H7 (cell line): ENCODE measurements around the gene BTBD9. TPM values are rescaled to one million over a fixed set of nuclear protein-coding genes. Genes with fewer than 3 reads are reported as not detected.

Experiments used
- DNase-seq: peaks from one replicate; pipeline ENCODE4 v3.0.0; 2012
- H3K27me3 ChIP-seq: 2 replicates; pipeline ENCODE4 v1.6.0; 2011; ENCODE audit warnings: mild to moderate bottlenecking, low read length; ENCODE audit not compliant: control insufficient read depth, insufficient read depth
- H3K36me3 ChIP-seq: replicated peaks from 2 replicates; pipeline ENCODE4 v1.5.1; 2011; ENCODE audit warnings: low read length; ENCODE audit not compliant: control insufficient read depth, insufficient read depth
- H3K4me3 ChIP-seq: 2 replicates; pipeline ENCODE4 v1.5.1; 2011; ENCODE audit warnings: low read depth, mild to moderate bottlenecking, control low read depth, low read length, moderate library complexity; ENCODE audit not compliant: insufficient read depth
- total RNA-seq: library from RNA; depleted of rRNA; stranded (reverse); fragments of >200 nt; shearing (Covaris generic); gene quantifications from 2 replicates; pipeline ENCODE4 v1.2.3, GENCODE V29; 2014

The BTBD9 gene
- total RNA-seq, 1 experiment from 2014 or later = 5.0 TPM

- no peak for DNase-seq
- no peaks in the 10 kb centered on the region; the same call in 1 of the 2 replicates for H3K36me3 ChIP-seq
- H3K27me3 ChIP-seq = no peaks in the 10 kb centered on the region
- no peak overlapping the region for H3K4me3 ChIP-seq
Measured at GRCh38 chr6:38270367-38270766, 369.4 kb downstream of the BTBD9 start.

DNA sequence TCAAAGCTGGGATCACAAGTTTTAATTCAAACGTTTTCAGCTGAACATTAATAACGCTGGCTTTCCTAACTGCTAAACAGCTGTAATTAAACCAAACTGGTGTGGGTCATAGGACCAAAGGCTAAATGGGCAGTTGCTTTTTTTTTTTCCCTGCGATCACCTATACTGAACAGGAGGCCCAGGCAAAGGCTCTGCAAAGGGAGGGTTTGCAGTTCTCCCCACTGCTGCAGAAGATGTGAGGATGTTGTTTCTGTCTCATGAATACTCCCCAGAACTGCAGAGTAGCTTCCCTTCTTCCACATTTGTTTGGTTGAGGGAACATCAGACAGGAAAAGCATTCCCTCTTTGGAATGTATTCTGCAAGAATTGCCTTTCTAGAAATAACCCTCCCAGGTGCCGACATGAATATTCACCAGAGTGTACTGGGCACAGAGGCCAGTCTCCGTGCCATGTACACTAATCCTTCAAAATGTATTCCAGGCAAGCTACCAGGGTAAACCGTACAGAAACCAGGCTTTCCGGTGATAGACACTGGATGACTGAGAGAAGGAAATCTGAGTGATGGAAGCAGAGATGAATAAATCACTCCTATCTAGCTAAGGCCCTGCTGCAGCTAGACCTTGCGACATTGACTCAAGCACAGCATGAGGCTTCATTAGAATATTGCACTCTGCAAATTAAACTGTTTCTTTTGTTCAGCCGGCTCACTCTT is 370.1 kb downstream of the BTBD9 start:
- no peak for DNase-seq
- H3K36me3 ChIP-seq = no peaks in the 10 kb centered on the region; the same call in 1 of the 2 replicates
- no peak overlapping the region for H3K4me3 ChIP-seq
- H3K27me3 ChIP-seq = no peaks in the 10 kb centered on the region

GRCh38 chr6:38268342-38268741 is 371.4 kb downstream of the BTBD9 start:
- Histone ChIP-seq H3K36me3 (no peaks in the 10 kb centered on the region; the same call in 1 of the 2 replicates), H3K27me3 (no peaks in the 10 kb centered on the region), H3K4me3 (no peak overlapping the region)
- DNase-seq = no peak

DNA sequence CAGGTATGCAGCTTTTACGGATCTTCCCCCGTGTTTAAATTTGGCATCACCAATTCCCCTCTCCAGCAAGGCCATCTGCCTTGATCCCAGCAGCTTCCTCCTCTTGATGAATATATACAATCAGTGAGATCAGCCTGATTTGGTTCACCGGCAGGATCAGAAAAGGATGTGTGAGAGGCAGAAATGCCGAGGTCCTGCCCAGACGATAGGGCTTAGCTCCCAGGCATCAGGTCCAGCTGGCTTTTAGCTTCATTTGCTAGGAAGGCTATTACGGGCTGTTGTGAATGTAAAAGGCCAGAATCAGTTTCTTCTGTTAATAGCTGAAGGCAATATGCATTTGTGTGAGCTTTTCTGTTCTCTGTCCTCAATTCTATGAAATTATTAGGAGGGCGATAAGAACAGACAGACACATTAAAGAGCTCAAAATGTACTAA is 372.8 kb downstream of the BTBD9 start:
- no peaks in the 10 kb centered on the region; the same call in 1 of the 2 replicates for H3K36me3 ChIP-seq
- H3K4me3 ChIP-seq = no peak overlapping the region
- no peak for DNase-seq
- no peaks in the 10 kb centered on the region for H3K27me3 ChIP-seq

DNA sequence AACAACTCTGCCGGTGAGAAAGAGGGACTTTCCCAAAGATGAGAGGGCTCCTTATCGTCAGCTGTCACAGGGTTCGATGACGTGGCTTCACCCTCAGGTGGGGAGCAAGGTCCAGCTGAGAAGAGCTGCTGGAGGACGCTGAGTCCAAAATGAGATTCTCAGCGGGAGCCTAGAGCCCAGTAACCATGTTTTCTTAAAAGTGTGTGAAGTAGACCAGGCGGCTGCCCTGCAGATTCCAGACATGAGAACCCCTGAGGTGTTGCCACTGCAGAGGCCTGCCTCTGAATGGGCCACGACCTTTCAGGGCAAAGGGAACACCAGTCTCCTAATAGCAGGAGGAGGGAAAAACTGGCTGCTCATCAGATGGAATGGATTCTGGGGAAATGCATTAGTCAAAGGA is 375.1 kb downstream of the BTBD9 start:
- no peaks in the 10 kb centered on the region for H3K36me3 ChIP-seq
- no peaks in the 10 kb centered on the region for H3K27me3 ChIP-seq
- DNase-seq = no peak
- no peak overlapping the region for H3K4me3 ChIP-seq

- no peaks in the 10 kb centered on the region for H3K27me3 ChIP-seq
- H3K36me3 ChIP-seq = no peaks in the 10 kb centered on the region
- no peak for DNase-seq
- H3K4me3 ChIP-seq = no peak overlapping the region
Measured at GRCh38 chr6:38262609-38263008, 377.1 kb downstream of the BTBD9 start.

DNA sequence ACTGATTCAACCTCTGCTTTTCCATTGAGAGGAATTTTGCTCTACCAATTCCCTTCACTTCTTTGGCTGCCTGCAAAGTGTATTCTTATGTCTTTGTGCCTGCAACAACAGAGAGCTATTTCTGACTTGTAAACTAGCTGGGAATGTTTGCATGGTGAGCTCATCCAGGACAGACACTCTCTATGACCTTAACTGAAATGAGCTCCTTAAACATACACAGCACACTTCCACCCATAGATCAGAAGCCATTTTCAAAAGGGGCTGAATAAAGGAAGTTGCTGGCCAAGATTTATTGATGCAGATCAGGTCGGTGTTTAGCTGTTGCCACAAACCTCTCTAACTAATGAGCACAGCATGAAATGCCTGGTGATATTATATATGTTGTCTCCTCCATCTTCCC is 377.7 kb downstream of the BTBD9 start:
- no peak for DNase-seq
- H3K4me3 ChIP-seq = no peak overlapping the region
- H3K27me3 ChIP-seq = no peaks in the 10 kb centered on the region
- H3K36me3 ChIP-seq = no peaks in the 10 kb centered on the region

DNA sequence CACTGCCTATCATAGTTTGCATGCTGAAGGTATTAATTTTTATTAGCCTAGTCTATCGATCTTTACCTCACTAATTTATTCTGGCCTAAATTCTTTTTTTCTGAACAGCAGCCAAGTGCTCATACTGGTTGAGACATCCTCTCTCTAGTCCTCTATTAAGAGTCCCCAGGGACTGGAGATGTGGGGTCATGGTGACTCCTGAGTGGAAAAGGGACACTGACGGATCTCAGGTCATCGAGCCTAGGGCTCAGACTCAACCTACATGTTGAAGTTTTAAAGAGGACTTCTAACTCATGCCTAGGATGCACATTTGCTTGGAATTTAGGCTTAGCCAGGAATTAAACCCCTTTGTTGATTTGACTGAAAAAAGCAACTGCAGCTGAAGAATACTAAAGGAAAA is 378.1 kb downstream of the BTBD9 start:
- H3K4me3 ChIP-seq = no peak overlapping the region
- H3K36me3 ChIP-seq = no peaks in the 10 kb centered on the region
- H3K27me3 ChIP-seq = no peaks in the 10 kb centered on the region
- no peak for DNase-seq

GRCh38 chr6:38259736-38260135 is 380.0 kb downstream of the BTBD9 start:
- Histone ChIP-seq H3K36me3 (no peaks in the 10 kb centered on the region), H3K27me3 (no peaks in the 10 kb centered on the region), H3K4me3 (no peak overlapping the region)
- no peak for DNase-seq

DNA sequence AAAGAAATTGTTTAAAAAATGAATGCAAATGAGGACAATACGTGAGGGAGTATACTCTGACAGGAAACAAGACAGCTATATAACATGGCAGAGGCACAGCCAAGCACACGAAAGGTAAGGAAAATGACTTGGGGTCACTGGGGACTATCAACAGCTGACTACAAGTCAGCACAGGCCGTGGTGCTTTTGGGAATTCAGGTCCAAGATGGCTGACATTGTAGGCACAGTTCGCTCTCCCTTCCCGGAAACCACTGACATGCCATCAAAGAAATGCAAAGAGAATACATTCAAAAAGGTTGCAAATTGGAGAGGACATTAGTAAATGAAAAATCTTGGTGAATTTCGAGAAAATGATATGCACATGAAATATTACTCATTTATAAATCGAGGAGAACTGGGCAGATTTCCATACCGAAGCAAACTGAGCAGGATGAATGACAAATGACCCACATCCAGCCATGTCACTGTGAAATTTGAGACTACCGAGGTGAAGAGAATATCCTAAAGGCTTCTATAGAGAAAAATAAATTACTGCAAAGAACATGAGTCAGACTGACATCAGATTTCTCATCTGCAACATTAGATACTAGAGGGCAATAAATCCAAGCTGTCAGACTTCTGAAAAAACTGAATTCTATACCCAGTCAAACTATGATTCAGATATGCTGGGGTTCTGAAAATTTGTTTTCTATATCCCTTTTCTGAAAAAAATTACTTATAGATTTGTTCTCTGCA is 391.1 kb downstream of the BTBD9 start:
- DNase-seq = no peak
- H3K36me3 ChIP-seq = no peaks in the 10 kb centered on the region
- H3K27me3 ChIP-seq = no peaks in the 10 kb centered on the region
- H3K4me3 ChIP-seq = no peak overlapping the region

DNA sequence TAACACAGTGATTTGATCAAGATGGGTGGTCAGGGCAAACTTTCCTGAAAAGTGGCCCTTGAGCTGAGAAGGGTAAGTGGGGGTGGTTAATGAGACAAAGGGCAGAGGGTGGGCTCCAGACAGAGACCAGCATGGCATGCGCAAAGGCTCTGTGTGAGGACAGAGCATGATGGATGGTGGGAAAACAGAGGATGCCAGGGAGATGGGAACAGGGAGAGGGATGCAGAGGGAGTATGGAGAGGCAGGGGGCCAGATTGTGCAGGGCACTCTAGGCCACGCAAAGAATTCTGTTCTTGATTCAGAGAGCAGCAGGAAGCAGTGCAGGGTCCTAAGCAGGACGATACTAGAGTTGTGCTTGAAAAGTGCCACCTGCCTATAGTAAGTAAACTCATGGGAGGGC is 394.4 kb downstream of the BTBD9 start:
- Histone ChIP-seq H3K36me3 (no peaks in the 10 kb centered on the region), H3K27me3 (no peaks in the 10 kb centered on the region), H3K4me3 (no peak overlapping the region)
- no peak for DNase-seq

GRCh38 chr6:38244869-38245268 is 394.9 kb downstream of the BTBD9 start:
- no peak for DNase-seq
- Histone ChIP-seq H3K4me3 (no peak overlapping the region), H3K27me3 (no peaks in the 10 kb centered on the region), H3K36me3 (no peaks in the 10 kb centered on the region)

- Histone ChIP-seq H3K36me3 (no peaks in the 10 kb centered on the region), H3K4me3 (no peak overlapping the region), H3K27me3 (no peaks in the 10 kb centered on the region)
- no peak for DNase-seq
Measured at GRCh38 chr6:38241200-38241871, 398.4 kb downstream of the BTBD9 start.

- Histone ChIP-seq H3K27me3 (no peaks in the 10 kb centered on the region), H3K4me3 (no peak overlapping the region), H3K36me3 (no peaks in the 10 kb centered on the region)
- DNase-seq = no peak
Measured at GRCh38 chr6:38239719-38240451, 399.8 kb downstream of the BTBD9 start.
